Liver (tissue), 3 donors: Measurements from ENCODE around the gene ZC3HAV1.

Experiments
- CTCF ChIP-seq: fragments of 150-350 bp; IDR thresholded peaks from 2 replicates; pipeline ENCODE4 v1.5.1; 2017; ENCODE audit warnings: improper control_type of control experiment, low read depth, low read length; ENCODE audit not compliant: missing input control
- FOXA1 ChIP-seq: IDR thresholded peaks from 2 replicates; pipeline ENCODE4 v1.6.1; 2016; ENCODE audit warnings: antibody characterized with exemption
- GABPA ChIP-seq, 2 donors: IDR thresholded peaks in 1 of 2; conservative IDR thresholded peaks in 1 of 2; 2 replicates each; pipeline ENCODE4 v1.6.1; 2016; ENCODE audit warnings: antibody characterized with exemption in 2 of 2, mild to moderate bottlenecking in 1 of 2, moderate library complexity in 1 of 2
- NR2F2 ChIP-seq: IDR thresholded peaks from 2 replicates; pipeline ENCODE4 v1.6.1; 2016; ENCODE audit warnings: antibody characterized with exemption
- RAD21 ChIP-seq, 2 donors: IDR thresholded peaks; 2 replicates each; pipeline ENCODE4 v1.6.1; 2016; ENCODE audit warnings: antibody characterized with exemption in 2 of 2, mild to moderate bottlenecking in 2 of 2
- REST ChIP-seq: IDR thresholded peaks from 2 replicates; pipeline ENCODE4 v1.6.1; 2016; ENCODE audit warnings: antibody characterized with exemption, mild to moderate bottlenecking
- RXRA ChIP-seq, 2 donors: IDR thresholded peaks; 2 replicates each; pipeline ENCODE4 v1.6.1; 2017 to 2018; ENCODE audit warnings: antibody characterized with exemption in 2 of 2, mild to moderate bottlenecking in 1 of 2
- SP1 ChIP-seq: IDR thresholded peaks from 2 replicates; pipeline ENCODE4 v1.6.1; 2018; ENCODE audit warnings: antibody characterized with exemption, mild to moderate bottlenecking
- TAF1 ChIP-seq: conservative IDR thresholded peaks from 2 replicates; pipeline ENCODE4 v1.6.1; 2016; ENCODE audit warnings: antibody characterized with exemption, mild to moderate bottlenecking
- ZBTB33 ChIP-seq: IDR thresholded peaks from 2 replicates; pipeline ENCODE4 v1.6.1; 2016; ENCODE audit warnings: antibody characterized with exemption
- TF ChIP-seq, protein P1 (sequence below): IDR thresholded peaks from 2 replicates; pipeline ENCODE4 v1.6.1; 2016; ENCODE audit warnings: antibody characterized with exemption
- donor health status: healthy.
- donor health status: healthy.

DNA sequence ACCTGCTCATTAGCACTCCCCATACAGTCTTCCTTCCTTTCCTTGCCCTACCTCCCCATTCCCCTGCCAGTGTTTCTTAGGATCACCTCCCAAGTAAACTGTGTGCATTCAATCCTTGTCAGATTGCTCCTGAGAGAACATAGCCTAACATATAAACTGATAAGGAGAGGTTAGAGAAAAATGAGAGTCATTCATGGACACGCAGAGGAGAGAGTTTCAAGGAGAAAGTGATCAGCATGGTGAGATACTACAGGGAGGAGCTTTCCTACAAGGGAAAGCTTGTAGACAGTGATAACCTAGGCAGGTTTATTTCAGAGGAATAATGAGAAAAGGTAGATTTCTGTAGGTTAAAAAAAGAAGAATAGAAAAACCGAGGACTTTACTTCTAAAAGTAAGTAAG is 70.8 kb downstream of the ZC3HAV1 start:
- no peak for TF ChIP-seq CTCF
- no peak for TF ChIP-seq RXRA (IDR thresholded peaks at IDR 0.05)
- no peak for TF ChIP-seq GABPA (IDR thresholded peaks at IDR 0.05 in 1 of 2, conservative IDR thresholded peaks at IDR 0.05 in 1 of 2)
- TF ChIP-seq, protein P1, sequence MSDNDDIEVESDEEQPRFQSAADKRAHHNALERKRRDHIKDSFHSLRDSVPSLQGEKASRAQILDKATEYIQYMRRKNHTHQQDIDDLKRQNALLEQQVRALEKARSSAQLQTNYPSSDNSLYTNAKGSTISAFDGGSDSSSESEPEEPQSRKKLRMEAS, result no peak
- no peak for TF ChIP-seq RAD21 (IDR thresholded peaks at IDR 0.05)
- TF ChIP-seq TAF1, result no peak
- TF ChIP-seq NR2F2, result no peak
- no peak for TF ChIP-seq ZBTB33
- TF ChIP-seq SP1, result no peak
- TF ChIP-seq REST, result no peak
- no peak for TF ChIP-seq FOXA1
